Hematopoietic multipotent progenitor cell treated with erythropoietin and hydrocortisone succinate and interleukin-3 and kit ligand, for 8 days (in vitro differentiated cells): ENCODE results near the gene MEF2B.
"Not testable (repeated sequence)": the region's sequence is repeated elsewhere in the genome, so short reads cannot be mapped to it uniquely, and the experiment has no call there.

Experiments used
- DNase-seq: peaks from one replicate; pipeline ENCODE4 v3.0.0-alpha.2; 2015

MEF2B gene

DNA sequence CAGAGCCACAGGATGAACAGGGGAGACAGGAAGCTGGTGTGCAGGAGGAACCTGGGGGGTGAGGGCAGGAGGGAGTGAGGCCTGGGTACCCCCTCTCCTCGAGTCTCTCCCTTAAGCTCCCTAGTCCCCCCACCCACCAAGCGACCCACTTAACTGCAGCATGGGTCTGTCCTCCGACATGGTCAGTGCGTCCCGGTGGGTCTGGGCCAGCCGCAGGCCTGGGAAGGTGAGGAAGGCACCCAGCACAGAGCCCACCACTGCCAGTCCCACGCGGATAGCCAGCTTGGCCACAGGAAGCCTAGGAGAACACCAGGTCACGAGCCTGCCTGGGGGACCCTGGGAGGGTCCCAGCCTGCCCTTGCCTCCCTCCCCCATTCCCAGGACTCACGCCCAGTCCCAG lies 48.7 kb downstream of the MEF2B start:
- DNase-seq = no peak

DNA sequence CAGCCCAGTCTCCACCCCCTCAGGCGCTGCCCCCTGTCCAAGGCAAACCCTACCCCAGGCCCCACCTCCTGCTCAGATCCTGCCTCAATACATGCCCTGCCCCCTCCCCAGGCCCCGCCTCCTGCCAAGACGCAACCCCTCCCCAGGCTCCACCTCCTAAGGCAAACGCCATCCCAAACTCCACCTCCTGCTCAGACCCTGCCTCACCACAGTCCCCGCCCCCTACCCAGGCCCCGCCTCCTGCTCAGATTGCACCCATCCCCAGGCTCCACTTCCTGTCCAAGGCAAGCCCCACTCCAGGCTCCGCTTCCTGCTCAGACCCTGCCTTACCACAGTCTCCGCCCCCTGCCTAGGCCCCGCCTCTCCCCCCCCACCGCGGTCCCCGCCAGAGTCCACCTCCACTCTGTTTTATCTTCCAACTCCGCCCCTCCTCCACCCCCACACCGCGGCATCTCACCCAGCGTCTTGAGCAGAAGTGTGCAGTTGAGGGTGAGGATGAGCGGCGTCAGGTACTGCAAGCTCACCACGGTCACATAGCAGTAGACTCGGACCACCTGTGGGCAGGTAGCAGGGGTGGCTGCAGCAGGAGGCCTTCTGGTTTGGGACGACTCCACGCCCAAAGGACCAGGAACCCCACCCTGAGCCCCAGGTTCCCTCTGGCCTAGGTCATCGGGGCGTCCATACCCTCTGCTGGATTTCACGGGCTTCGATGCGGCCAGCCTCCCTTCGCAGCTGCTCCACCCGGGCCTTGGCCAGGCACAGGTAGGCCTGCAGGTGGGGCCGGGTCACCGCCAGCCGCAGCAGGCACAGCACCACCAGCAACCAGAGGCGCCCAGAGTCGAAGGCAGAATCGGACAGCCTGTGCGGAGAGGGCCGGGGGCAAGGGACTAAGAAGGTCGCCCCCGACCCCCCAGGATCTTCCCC lies 49.5 kb downstream of the MEF2B start:
- peak; percentile 50 for DNase-seq

DNA sequence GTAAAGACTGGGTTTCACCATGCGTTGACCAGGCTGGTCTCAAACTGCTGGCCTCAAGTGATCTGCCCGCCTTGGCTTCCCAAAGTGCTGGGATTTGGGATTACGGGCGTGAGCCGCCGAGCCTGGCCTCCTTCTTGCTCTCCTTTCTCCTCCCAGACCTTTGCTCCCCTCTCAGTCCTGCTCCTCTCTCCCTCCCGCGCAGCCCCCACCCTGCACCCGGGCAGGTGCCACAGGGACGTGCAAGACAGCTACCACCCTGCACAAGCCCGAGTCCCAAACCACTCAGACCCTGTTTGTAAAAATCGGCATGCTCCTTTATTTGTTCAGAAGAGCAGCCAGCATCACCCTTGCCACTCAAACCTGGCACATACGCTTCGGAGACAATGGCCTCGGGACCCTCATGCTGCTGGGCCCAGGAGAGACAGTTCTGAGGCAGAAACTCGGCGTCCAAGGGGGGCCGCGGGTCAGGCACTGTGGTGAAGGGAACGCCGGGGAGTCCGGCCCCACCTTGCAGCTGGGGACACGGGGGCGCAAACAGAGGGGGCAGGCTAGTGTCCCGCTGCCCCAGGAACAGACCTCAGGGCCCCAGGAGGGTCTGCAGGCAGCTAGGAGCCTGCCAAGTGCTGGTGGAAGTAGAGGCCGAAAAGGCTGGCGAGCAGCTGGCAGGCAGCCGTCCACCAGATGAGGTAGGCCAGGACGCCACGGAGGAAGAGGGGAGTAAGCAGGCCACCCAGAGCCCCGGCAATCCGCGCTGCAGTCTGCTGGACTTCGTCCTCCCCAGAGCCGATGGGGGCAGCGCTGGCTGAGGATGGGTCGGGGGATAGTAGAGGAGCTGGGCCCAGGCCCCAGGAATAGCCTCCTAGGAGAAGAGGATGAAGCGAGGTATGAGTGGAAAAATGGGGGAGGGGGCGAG lies 50.5 kb downstream of the MEF2B start:
- no peak for DNase-seq

DNA sequence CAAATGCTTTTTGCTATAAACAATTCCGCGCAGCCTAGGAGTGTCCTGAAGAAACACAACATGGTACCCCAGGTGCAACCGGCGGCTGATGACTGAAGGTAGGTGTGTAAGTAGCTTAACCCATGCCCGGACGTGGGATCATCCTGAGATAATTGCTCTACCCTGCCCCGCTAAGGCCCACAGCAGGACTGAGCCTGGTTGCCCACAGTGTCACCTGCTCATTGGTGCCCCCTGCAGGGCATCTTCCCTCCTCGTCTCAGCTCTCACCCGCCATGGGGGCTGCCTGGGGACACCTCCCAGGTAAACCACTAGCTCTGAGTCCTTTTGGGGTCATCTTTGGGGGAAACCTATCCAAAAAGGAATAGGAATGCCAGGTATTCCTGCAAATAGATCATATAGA lies 54.1 kb downstream of the MEF2B start:
- peak; percentile 62 for DNase-seq

DNA sequence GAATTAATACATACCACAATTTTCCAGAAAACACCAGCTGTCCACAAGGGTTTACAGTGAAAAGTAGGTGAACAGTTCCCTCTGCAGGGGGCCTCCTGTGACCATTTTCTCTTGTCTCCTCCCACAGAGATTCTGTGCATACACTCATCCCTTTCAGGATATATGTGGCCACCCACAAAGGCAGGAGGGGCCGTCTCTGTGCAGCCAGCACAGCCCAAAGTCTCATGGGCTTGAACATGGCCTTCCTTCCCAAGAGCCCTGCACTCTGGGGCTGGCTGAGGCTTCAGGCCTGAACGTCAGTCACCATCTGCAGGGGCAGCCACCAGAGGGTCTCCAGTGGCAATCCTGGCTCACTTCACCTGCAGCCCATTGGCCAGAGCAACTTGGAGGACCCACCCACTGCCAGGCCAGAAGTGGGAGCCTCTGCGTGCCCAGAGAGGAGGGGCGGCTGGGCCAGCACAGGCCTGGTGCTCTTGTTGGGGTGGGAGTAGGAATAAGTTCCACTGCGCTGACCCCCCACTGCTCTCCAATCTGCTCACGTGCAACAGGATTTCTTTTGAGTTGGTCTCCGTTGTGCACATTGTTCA lies 56.9 kb downstream of the MEF2B start:
- peak; percentile 44 for DNase-seq

DNA sequence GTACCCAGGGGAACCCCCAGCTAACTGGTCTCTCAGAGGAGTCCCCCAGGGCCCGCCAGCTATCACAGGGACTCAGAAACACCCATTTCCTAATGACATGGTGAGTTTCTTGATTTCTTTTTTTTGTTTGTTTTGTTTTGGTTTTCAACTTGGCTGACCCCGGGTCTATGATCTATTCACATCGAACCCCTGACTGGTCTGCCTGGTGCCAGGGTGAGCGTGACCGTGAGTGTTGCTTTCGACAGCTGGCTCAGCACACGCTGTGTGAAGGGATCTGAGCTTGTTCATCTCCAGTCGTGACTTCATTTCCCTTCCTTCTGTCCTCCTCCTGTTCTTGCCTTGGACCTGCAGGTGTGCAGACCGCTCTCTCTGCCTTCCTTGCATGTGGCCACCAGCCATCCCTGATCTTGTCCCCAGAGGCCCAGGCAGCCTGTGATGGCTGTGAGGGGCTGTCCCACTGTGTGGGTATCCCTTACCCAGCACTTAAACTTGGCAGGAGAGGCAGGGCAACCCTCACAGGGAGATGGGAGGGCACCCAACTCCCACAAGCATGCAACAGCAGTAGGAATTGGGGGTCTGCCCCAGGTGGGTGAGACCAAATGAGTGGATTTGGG lies 58.0 kb downstream of the MEF2B start:
- no peak for DNase-seq

DNA sequence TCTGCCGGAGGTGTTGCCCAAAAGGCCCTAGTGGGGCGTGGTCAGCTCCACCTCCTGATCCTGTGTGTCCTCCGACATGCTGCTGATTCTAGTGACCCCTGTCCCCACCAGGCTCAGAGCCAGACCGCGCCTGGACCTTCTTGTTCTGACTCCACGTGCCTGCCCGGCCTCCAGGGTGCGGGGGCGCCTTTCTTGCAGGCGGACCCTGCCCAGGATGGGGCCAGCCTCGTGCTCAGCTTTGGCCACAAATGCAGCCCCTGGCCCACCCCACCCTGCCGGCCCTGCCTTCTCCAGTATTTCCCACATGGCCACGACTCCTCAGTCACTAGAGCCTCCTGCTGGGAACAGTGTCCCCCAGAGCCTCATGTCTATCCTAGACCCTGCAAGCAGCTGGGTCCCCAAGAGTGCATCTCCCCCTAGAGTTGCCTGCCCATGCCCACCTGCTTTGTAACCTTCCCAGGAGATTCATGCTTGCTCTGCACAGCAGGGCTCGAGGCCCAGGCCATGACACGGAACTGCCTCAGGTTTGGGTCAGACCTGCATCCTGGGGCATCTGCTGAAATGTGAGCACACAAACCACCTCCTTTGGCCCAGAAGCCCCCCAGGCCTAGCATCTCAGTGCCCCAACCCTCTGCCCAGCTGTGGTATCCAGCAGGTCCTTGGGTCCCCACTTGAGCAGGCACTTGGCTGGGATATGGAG lies 58.8 kb downstream of the MEF2B start:
- DNase-seq = no peak

DNA sequence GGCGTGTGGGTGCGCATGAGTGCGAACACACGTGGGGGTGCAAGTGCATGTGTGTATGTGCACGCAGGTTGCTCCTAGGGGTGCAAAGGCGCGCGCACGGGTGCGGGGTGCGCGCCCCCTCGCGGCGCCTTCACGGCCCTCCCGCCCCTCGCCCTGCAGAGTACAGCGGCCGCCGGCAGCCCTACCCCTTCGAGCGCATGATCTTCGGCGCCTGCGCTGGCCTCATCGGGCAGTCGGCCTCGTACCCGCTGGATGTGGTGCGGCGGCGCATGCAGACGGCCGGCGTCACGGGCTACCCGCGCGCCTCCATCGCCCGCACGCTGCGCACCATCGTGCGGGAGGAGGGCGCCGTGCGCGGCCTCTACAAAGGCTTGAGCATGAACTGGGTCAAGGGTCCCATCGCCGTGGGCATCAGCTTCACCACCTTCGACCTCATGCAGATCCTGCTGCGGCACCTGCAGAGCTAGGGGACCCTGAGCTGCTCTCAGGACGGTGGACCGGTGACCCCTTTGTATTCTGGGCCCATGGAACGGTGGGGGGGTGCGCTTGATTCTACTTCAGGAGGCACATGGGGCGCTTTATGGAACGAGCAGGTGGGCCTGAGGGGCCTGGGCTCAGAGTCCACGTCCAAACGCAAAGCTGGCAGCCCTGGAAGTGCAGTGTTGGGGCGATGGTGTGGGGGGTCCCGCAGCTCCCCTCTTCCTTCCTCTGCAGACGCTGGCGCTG lies 59.5 kb downstream of the MEF2B start:
- DNase-seq = peak; percentile 35

DNA sequence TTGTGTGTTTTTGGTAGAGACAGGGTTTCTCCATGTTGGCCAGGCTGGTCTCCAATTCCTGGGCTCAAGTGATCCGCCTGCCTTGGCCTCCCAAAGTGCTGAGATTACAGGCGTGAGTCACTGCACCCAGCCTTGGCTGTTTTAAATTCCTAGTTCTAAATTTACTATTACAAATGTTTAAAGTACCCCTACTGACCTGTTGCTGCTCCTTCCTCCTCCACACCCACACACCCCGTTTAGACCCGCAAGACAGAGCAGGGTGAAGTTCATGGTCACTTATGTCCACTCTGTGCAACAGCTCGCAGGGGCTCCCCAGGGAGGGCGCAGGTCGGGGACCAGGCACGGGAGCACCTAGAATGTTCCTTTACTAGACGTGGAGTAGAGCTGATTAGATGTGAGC lies 60.5 kb downstream of the MEF2B start:
- DNase-seq = no peak

DNA sequence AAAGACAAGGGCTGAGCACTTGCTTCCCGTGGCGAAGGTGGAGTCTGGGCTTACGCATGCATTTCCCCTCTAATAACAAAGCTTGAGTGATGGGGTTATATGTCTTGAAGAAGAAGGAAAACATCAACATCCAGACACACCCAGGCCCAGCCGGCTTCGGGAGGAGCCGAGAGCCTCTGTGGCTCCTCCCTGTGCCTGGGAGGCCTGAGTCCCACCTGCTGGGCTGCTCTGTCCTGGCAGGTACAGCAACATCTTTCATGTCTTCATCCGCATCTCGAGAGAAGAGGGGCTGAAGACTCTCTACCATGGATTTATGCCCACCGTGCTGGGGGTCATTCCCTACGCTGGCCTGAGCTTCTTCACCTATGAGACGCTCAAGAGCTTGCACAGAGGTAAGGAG lies 62.4 kb downstream of the MEF2B start:
- no peak for DNase-seq

DNA sequence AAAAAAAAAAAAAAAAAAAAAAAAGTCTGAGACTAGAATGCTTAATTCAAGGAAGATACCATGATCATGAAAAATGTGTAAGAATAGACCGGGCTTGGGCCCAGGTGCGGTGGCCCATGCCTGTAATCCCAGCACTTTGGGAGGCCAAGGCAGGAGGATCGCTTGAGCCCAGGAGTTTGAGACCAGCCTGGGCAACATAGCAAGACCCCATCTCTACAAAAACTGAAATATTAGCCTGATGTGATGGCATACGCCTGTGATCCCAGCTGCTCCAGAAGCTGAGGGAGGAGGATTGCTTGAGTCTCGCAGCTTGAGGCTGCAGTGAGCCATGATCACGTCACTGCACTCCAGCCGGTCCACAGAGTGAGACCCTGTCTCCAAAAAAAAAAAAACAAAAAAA lies 63.1 kb downstream of the MEF2B start:
- DNase-seq = not testable (repeated sequence)

DNA sequence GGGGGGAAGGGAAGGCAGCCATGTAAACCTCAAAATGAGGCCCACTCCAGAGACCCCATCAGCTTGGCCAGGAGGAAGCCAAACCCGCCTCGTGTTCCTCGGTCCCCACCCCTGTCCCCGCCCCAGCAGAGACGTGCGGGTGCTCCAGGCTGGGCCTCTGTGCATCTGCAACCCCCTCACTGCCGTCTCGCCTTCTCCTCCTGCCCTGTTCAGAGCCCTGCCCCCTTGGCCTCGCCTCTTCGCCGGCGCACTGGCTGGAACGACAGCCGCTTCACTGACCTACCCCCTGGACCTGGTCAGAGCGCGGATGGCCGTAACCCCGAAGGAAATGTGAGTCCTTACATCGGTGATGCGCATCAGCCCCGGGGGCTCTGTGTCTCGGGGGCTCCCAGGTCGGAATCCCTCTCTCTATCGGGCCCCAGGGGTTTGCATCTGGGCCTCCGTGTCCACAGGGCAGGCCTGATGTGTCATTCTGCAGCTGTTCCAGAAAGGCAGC lies 64.0 kb downstream of the MEF2B start:
- DNase-seq = no peak

DNA sequence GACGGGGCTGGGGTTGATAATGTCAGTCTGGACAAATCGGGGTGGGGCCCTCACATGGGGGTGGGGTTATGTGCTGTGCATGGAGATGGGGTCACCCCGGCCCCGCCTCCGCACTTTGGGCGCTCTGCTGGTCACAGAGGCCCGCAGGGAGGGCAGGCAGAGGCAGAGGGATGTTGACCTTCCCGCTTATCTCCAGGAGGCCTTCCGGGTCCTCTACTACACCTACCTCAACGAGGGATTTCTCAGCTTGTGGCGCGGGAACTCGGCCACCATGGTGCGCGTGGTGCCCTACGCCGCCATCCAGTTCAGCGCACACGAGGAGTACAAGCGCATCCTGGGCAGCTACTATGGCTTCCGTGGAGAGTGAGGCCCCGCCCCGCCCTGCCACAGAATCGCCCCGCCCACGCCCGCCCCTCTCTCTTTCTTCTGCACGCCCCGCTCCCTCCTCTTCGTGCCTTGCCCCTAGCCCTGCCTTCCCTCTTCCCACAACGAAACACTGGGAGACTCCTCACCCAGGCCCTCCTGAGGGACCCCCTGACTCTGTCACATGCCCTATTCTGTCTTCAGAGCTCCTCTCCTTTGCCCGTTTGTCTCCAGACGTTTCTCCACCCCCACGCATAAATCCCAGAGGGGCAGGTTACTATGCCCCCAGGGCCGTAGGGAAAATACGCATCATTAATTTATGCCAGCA lies 64.6 kb downstream of the MEF2B start:
- DNase-seq = peak; percentile 4

DNA sequence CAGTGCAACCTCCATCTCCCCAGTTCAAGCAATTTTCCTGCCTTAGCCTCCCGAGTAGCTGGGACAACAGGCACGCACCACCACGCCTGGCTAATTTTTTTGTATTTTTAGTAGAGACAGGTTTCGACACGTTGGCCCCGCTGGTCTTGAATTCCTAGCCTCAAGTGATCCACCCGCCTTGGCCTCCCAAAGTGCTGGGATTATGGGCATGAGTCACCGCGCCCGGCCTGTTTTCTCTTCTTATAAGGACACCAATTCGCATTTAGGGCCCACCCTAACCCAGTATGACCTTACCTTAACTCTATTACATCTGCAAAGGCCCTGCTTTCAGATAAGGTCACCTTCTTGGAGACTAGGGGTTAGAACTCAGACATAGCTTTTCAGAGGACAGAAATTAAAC lies 66.9 kb downstream of the MEF2B start:
- DNase-seq = no peak

DNA sequence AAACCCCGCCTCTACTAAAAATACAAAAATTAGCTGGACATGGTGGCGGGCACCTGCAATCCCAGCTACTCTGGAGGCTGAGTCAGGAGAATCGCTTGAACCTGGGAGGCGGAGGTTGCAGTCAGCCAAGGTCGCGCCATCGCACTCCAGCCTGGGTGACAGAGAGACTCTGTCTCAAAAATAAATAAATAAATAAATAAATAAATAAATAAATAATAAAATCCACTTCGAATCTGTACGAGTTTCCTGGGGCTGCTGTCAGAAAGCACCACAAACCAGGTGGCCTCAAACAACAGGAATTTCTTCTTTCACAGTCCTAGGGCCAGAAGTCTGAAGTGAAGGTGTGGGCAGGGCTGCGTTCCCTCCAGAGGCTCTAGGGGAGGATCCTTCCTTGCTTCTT lies 67.5 kb downstream of the MEF2B start:
- not testable (repeated sequence) for DNase-seq

DNA sequence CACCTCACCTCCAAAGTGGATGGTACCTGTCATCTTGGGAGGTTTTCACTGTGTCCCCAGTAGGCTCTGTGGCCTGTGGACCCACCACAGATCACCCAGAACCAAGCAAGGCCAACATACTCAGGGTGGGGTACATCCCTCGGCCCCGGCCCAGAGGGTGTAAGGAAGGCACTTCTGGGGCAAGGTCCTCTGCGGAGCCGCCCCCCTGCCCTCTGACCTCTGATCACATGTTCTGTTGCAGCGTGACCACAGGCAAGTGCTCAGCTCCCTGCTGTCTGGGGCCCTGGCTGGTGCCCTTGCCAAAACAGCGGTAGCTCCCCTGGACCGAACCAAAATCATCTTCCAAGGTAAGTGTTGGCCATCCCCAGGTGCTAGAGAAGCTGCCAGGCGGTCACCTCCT lies 68.5 kb downstream of the MEF2B start:
- DNase-seq = no peak

DNA sequence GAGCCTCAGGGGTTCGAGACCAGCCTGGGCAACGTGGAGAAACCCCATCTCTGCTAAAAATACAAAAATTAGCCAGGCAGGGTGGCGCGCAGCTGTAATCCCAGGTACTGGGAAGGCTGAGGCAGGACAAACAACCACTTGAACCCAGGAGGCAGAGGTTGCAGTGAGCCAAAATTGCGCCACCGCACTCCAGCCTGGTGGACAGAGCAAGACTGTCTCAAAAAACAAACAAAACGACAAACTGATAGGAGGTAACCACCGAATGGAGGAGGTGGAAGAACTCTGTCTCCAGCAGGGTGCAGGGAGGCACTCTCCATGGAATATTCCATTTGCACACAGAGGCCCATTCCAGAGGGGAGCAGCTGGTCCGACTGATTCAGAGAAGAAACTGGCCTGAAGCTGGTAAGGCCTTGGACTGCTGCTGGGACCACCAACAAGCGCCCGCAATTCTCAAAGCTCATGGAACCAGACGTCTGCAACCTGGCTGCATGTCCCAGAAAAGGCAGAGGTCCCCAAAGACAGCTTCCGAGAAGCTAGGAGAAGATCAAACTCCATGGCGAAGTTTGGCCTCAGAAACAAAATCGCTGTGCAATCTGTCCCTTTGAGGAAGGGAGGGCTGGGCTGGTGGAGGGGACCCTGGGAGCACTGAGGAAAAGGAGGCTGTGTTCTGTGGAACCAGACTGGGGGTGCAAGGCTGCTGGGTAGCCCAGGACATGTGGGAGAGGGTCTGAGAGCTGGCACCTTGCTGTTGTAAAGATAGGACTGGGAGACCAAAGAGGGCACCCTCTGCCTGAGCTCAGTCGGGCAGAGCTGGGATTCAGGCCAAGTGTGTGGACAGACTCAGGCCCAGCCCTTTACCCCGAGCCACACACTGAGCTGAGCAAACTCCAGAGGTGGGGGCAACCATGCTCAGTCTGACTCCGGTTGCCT lies 71.1 kb downstream of the MEF2B start:
- DNase-seq = no peak

DNA sequence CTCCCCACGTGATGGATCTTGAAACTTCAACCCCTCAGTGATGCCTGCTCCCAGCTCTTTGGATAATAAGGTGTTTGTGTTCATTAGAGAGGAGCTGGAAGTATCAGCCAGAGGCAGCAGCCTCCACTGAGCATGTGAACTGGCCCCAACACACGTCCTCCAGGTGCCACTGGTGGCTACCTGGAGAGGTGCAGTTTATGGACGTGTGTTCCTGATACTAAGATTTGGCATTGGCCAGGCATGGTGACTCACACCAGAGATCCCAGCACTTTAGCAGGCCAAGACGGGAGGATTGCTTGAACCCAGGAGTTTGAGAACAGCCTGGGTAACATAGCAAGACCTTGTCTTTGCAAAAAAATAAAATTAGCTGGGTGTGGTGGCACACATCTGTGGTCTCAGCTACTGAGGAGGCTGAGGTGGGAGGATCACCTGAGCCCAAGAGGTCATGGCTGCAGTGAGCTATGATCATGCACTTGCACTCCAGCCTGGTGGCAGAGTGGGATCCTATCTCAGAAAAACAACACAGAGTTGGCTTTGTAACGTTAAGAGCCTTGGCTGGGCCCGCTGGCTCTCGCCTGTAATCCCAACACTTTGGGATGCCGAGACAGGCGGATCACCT lies 71.9 kb downstream of the MEF2B start:
- DNase-seq = no peak
